Measurements from ENCODE around the gene SLC6A16. TPM values are rescaled to one million over a fixed set of nuclear protein-coding genes. Genes with fewer than 3 reads are reported as not detected.
"Not testable (repeated sequence)": the region's sequence is repeated elsewhere in the genome, so short reads cannot be mapped to it uniquely, and the experiment has no call there.

Gene SLC6A16
- total and polyA plus RNA-seq, 2 experiments from 2014 or later, result 2.8 to 4.0 TPM

DNA sequence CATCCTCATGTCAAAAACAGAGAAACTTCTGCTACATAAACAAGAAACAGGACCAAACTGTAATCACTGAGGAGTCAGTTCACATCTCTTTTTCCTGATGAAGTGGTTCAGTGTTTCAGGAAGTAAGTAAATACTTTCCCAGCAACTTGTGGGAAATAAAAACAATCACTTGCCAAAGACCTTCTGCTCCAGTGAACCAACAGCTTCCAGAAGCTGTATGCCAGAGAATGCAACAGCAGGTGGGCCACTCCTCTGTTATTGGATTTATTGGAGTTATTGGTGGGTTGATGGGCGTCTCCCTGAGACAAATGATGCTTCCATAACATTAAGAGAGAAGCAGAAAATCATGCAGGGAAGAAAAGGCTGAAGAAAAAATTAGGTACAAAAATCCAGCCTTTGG, 9.9 kb downstream of the SLC6A16 start:
- Histone ChIP-seq H3K27me3 (no peaks in the 10 kb centered on the region), H3K9me3 (ENCODE audit: low read depth) (no peaks in the 10 kb centered on the region), H3K4me3 (no peak overlapping the region), H3K4me1 (ENCODE audit: low read depth) (no peaks in the 10 kb centered on the region), H3K27ac (no peak overlapping the region), H3K36me3 (peaks cover 1% of the 10 kb centered on the region)
- no peak for DNase-seq (ENCODE audit: low read depth in 1 of 2, low spot score in 1 of 2)
- no peak for TF ChIP-seq CTCF (IDR thresholded peaks at IDR 0.05; ENCODE audit: low read depth, low read length)

DNA sequence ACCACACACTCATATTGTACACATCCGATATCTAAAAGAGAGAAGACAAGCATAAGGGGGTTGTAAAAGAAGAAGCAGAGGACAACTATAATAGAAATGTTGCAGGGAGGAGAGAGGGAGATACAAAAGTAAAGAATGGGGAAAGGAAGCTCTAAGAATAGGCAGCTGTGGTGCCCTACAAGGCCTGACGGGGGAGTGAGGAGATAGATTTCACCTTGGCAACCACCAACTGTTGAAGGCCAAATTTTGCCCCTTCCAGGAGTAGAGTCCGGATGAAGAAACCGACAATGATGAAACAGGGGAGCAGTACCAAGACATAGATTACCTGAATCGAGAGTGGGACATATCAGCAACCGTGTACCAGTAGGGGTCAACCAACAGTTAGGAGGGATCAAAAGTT, 15.9 kb downstream of the SLC6A16 start:
- H3K4me1 ChIP-seq (ENCODE audit: low read depth), result no peaks in the 10 kb centered on the region
- TF ChIP-seq CTCF (IDR thresholded peaks at IDR 0.05; ENCODE audit: low read depth, low read length), result no peak
- H3K4me3 ChIP-seq, result no peak overlapping the region
- DNase-seq (ENCODE audit: low read depth in 1 of 2, low spot score in 1 of 2), result no peak
- H3K36me3 ChIP-seq, result peaks cover 6% of the 10 kb centered on the region
- H3K27ac ChIP-seq, result no peak overlapping the region
- no peaks in the 10 kb centered on the region for H3K9me3 ChIP-seq (ENCODE audit: low read depth)
- no peaks in the 10 kb centered on the region for H3K27me3 ChIP-seq

GRCh38 chr19:49306734-49307133, 18.3 kb downstream of the SLC6A16 start:
- H3K9me3 ChIP-seq (ENCODE audit: low read depth); DNase-seq (ENCODE audit: low read depth in 1 of 2, low spot score in 1 of 2): not testable (repeated sequence)

GRCh38 chr19:49301866-49302252, 23.1 kb downstream of the SLC6A16 start:
- no peak for DNase-seq (ENCODE audit: low read depth in 1 of 2, low spot score in 1 of 2)
- H3K27me3 ChIP-seq, result no peaks in the 10 kb centered on the region
- TF ChIP-seq CTCF (IDR thresholded peaks at IDR 0.05; ENCODE audit: low read depth, low read length), result no peak
- H3K27ac ChIP-seq, result no peak overlapping the region
- H3K9me3 ChIP-seq (ENCODE audit: low read depth), result no peaks in the 10 kb centered on the region
- H3K4me3 ChIP-seq, result no peak overlapping the region
- no peaks in the 10 kb centered on the region for H3K4me1 ChIP-seq (ENCODE audit: low read depth)
- peaks cover 3% of the 10 kb centered on the region for H3K36me3 ChIP-seq

More at GRCh38 chr19:49306734-49307133, 18.3 kb downstream of the SLC6A16 start:
- H3K4me3 ChIP-seq; H3K4me1 ChIP-seq (ENCODE audit: low read depth); H3K36me3 ChIP-seq; H3K27ac ChIP-seq; H3K27me3 ChIP-seq: not testable (repeated sequence)

DNA sequence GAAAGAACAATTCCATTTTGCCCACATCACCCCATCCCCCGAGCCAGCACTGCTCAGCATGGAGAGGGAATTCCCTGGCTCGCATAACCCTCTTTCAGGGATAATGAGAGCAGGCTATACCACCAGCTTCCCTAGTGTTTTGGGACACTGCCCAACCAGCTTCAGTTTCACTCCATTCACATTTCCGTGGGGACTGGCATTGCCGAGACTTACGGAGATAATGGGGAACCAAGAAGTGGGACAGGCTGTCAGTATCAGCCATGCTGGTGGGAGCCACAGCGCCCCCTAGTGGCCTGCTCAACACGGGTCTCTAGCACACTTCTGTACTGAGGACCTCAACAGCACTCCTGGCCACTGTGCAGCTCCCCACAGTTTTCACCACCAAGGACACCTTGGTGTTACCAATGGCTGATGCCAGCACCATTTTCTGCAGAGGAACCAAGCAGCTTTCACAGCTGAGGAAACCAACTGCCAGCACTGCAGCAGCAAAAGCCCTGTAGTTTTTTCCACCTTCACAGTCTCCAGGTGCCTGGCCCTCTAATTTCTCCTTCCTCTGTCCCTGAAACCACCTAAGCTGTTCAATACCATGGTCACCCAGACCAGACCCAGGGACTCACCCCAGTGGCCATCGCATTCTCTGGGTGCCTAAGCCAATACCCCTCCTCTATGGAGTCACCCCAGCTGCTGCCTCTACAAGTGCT, 23.7 kb downstream of the SLC6A16 start:
- H3K27me3 ChIP-seq, result no peaks in the 10 kb centered on the region
- no peak overlapping the region for H3K27ac ChIP-seq
- H3K9me3 ChIP-seq (ENCODE audit: low read depth), result no peaks in the 10 kb centered on the region
- DNase-seq (ENCODE audit: low read depth in 1 of 2, low spot score in 1 of 2), result peak; percentile 79 to 80
- TF ChIP-seq CTCF (IDR thresholded peaks at IDR 0.05; ENCODE audit: low read depth, low read length), result peak; percentile 98
- H3K36me3 ChIP-seq, result peaks cover 3% of the 10 kb centered on the region
- no peak overlapping the region for H3K4me3 ChIP-seq
- no peaks in the 10 kb centered on the region for H3K4me1 ChIP-seq (ENCODE audit: low read depth)

GRCh38 chr19:49298653-49299052, 26.3 kb downstream of the SLC6A16 start:
- not testable (repeated sequence) for DNase-seq (ENCODE audit: low read depth in 1 of 2, low spot score in 1 of 2); H3K4me1 ChIP-seq (ENCODE audit: low read depth); H3K36me3 ChIP-seq; H3K27ac ChIP-seq; H3K9me3 ChIP-seq (ENCODE audit: low read depth); H3K27me3 ChIP-seq; H3K4me3 ChIP-seq

All from cardiac muscle cell (in vitro differentiated cells and primary cell).